Loucy (cell line): ENCODE results near the gene SNX10.

Experiments used
- H2AFZ ChIP-seq: fragments of 200-600 bp; sonication (generic); 2 replicates; pipeline ENCODE4 v1.6.0; 2016; ENCODE audit warnings: antibody characterized with exemption, mild to moderate bottlenecking, low read length, moderate library complexity
- H3F3A ChIP-seq: fragments of 200-600 bp; 2 replicates; pipeline ENCODE4 v1.6.0; 2016; ENCODE audit warnings: antibody characterized with exemption, low read depth, mild to moderate bottlenecking
- H3K27me3 ChIP-seq: fragments of 200-600 bp; sonication (generic); 2 replicates; pipeline ENCODE4 v1.6.1; 2014; ENCODE audit warnings: low read length, mild to moderate bottlenecking; ENCODE audit not compliant: insufficient read depth, poor library complexity, severe bottlenecking
- H3K36me3 ChIP-seq: fragments of 200-600 bp; sonication (generic); 2 replicates; pipeline ENCODE4 v1.6.1; 2016; ENCODE audit warnings: low read length; ENCODE audit not compliant: insufficient read depth
- H3K4me1 ChIP-seq: fragments of 200-600 bp; sonication (generic); 2 replicates; pipeline ENCODE4 v1.5.1; 2014; ENCODE audit warnings: low read length, mild to moderate bottlenecking; ENCODE audit not compliant: insufficient read depth, poor library complexity, severe bottlenecking
- H3K4me2 ChIP-seq: fragments of 200-600 bp; sonication (generic); 2 replicates; pipeline ENCODE4 v1.6.0; 2014; ENCODE audit warnings: antibody characterized with exemption, low read length, low read depth, mild to moderate bottlenecking; ENCODE audit not compliant: poor library complexity, severe bottlenecking
- H3K4me3 ChIP-seq: fragments of 200-600 bp; sonication (generic); 2 replicates; pipeline ENCODE4 v1.5.1; 2014; ENCODE audit warnings: low read length, mild to moderate bottlenecking, mixed read lengths; ENCODE audit not compliant: poor library complexity, severe bottlenecking
- H3K79me2 ChIP-seq: fragments of 200-600 bp; sonication (generic); 2 replicates; pipeline ENCODE4 v1.6.1; 2014; ENCODE audit warnings: low read length; ENCODE audit not compliant: insufficient read depth
- H3K9ac ChIP-seq: fragments of 200-600 bp; sonication (generic); 2 replicates; pipeline ENCODE4 v1.6.0; 2014; ENCODE audit warnings: mild to moderate bottlenecking, low read depth, low read length, moderate library complexity; ENCODE audit not compliant: poor library complexity, severe bottlenecking
- H3K9me2 ChIP-seq: fragments of 200-600 bp; sonication (generic); replicated peaks from 2 replicates; pipeline ENCODE4 v1.6.1; 2016; ENCODE audit warnings: low read depth, low read length, mixed read lengths
- H3K9me3 ChIP-seq: fragments of 200-600 bp; sonication (generic); 2 replicates; pipeline ENCODE4 v1.6.1; 2014; ENCODE audit warnings: mild to moderate bottlenecking, antibody characterized with exemption, low read length, low read depth; ENCODE audit not compliant: insufficient read depth
- H4K20me1 ChIP-seq: fragments of 200-600 bp; sonication (generic); 2 replicates; pipeline ENCODE4 v1.6.0; 2014; ENCODE audit warnings: antibody characterized with exemption, low read length, mild to moderate bottlenecking; ENCODE audit not compliant: insufficient read depth, poor library complexity, severe bottlenecking
- CTCF ChIP-seq: fragments of 200-600 bp; sonication (generic); conservative IDR thresholded peaks from 2 replicates; pipeline ENCODE4 v1.5.1; 2014; ENCODE audit warnings: mild to moderate bottlenecking, antibody characterized with exemption, low read length
- EZH2phosphoT487 ChIP-seq: fragments of 200-600 bp; IDR thresholded peaks from 2 replicates; pipeline ENCODE4 v1.6.1; 2018; ENCODE audit warnings: antibody characterized with exemption, mild to moderate bottlenecking, moderate library complexity, borderline replicate concordance

Gene SNX10

GRCh38 chr7:26417911-26418413 lies 126.3 kb downstream of the SNX10 start:
- H3K9me3 ChIP-seq, result no peaks in the 10 kb centered on the region

GRCh38 chr7:26419198-26419597 lies 127.5 kb downstream of the SNX10 start:
- peaks cover 16% of the 10 kb centered on the region for H3K4me1 ChIP-seq
- no peak for TF ChIP-seq EZH2phosphoT487
- TF ChIP-seq CTCF, result no peak
- no peaks in the 10 kb centered on the region for H3K9me2 ChIP-seq
- no peak overlapping the region for H3K4me3 ChIP-seq
- H3K4me2 ChIP-seq, result no peak overlapping the region
- H4K20me1 ChIP-seq, result no peaks in the 10 kb centered on the region
- no peaks in the 10 kb centered on the region for H3K9me3 ChIP-seq
- H3K9ac ChIP-seq, result no peak overlapping the region
- no peaks in the 10 kb centered on the region for H3K36me3 ChIP-seq
- no peaks in the 10 kb centered on the region for H3K27me3 ChIP-seq
- H2AFZ ChIP-seq, result no peak overlapping the region
- no peaks in the 10 kb centered on the region; the same call in 1 of the 2 replicates for H3F3A ChIP-seq
- no peaks in the 10 kb centered on the region for H3K79me2 ChIP-seq

More at GRCh38 chr7:26417911-26418413, 126.3 kb downstream of the SNX10 start:
- H2AFZ ChIP-seq, result no peak overlapping the region
- TF ChIP-seq EZH2phosphoT487 (no peak), CTCF (no peak)
- no peaks in the 10 kb centered on the region for H3K27me3 ChIP-seq
- peaks cover 16% of the 10 kb centered on the region for H3K4me1 ChIP-seq
- no peaks in the 10 kb centered on the region for H3K9me2 ChIP-seq
- no peaks in the 10 kb centered on the region; the same call in 1 of the 2 replicates for H3F3A ChIP-seq
- no peak overlapping the region for H3K9ac ChIP-seq
- H4K20me1 ChIP-seq, result no peaks in the 10 kb centered on the region
- no peak overlapping the region for H3K4me2 ChIP-seq
- no peaks in the 10 kb centered on the region for H3K79me2 ChIP-seq
- no peaks in the 10 kb centered on the region for H3K36me3 ChIP-seq
- no peak overlapping the region for H3K4me3 ChIP-seq

GRCh38 chr7:26420422-26421019 lies 128.9 kb downstream of the SNX10 start:
- no peaks in the 10 kb centered on the region for H4K20me1 ChIP-seq
- no peaks in the 10 kb centered on the region; the same call in 1 of the 2 replicates for H3F3A ChIP-seq
- no peak overlapping the region for H2AFZ ChIP-seq
- no peaks in the 10 kb centered on the region for H3K27me3 ChIP-seq
- TF ChIP-seq CTCF (no peak), EZH2phosphoT487 (no peak)
- H3K9me3 ChIP-seq, result no peaks in the 10 kb centered on the region
- no peaks in the 10 kb centered on the region for H3K9me2 ChIP-seq
- H3K36me3 ChIP-seq, result no peaks in the 10 kb centered on the region
- no peaks in the 10 kb centered on the region for H3K79me2 ChIP-seq
- peaks cover 15% of the 10 kb centered on the region for H3K4me1 ChIP-seq
- no peak overlapping the region for H3K4me3 ChIP-seq
- H3K9ac ChIP-seq, result no peak overlapping the region
- H3K4me2 ChIP-seq, result no peak overlapping the region
